Caco-2 (cell line): ENCODE data around the gene QSOX2. TPM values are rescaled to one million over a fixed set of nuclear protein-coding genes. Genes with fewer than 3 reads are reported as not detected.
A peak's percentile ranks its signal among the peaks of the same experiment; 100 is the strongest.

Source experiments
- BruUV-seq: library from RNA; stranded (reverse); fragments of 400-500 nt; replicated peaks from 2 replicates; lab custom pipeline; 2021; lab: Mats Ljungman, UMichigan
- CTCF ChIA-PET: fragments of 300-600 bp; sonication (Branson Sonifier 250); formaldehyde crosslinking; loops from one replicate; lab custom pipeline; 2022; ENCODE audit warnings: antibody characterized with exemption; lab: Charles Lee
- POLR2A ChIA-PET: fragments of 300-600 bp; sonication (Branson Sonifier 250); formaldehyde crosslinking; loops from one replicate; lab custom pipeline; 2022; ENCODE audit warnings: antibody characterized with exemption; lab: Charles Lee
- DNase-seq, 2 experiments: peaks; one replicate each; pipeline versions ENCODE4 v3.0.0 to v3.0.0-alpha.2; 2020 to 2022
- H3K27me3 ChIP-seq: replicated peaks from 2 replicates; pipeline ENCODE4 v1.6.0; 2011; ENCODE audit warnings: low read length; ENCODE audit not compliant: control insufficient read depth, insufficient read depth
- H3K36me3 ChIP-seq: 2 replicates; pipeline ENCODE4 v1.5.1; 2011; ENCODE audit warnings: low read length; ENCODE audit not compliant: control insufficient read depth, insufficient read depth
- H3K4me1 ChIP-seq: fragments of 250-450 bp; sonication (Bioruptor Pico); 2 replicates; pipeline ENCODE4 v1.5.1; 2020; ENCODE audit warnings: mild to moderate bottlenecking
- H3K4me3 ChIP-seq: 2 replicates; pipeline ENCODE4 v1.5.1; 2011; ENCODE audit warnings: low read depth, mild to moderate bottlenecking, control low read depth, low read length
- H3K9me3 ChIP-seq: fragments of 250-450 bp; sonication (Bioruptor Pico); 2 replicates; pipeline ENCODE4 v1.5.1; 2020; ENCODE audit warnings: mild to moderate bottlenecking, moderate library complexity
- H3K27ac Mint-ChIP-seq: one replicate; pipeline ENCODE4 v1.8.0; 2022; ENCODE audit warnings: mixed read lengths; ENCODE audit not compliant: unreplicated experiment
- H3K27me3 Mint-ChIP-seq: one replicate; pipeline ENCODE4 v1.8.0; 2022; ENCODE audit warnings: mixed read lengths; ENCODE audit not compliant: insufficient read depth, unreplicated experiment
- H3K36me3 Mint-ChIP-seq: one replicate; pipeline ENCODE4 v1.8.0; 2022; ENCODE audit warnings: mild to moderate bottlenecking, mixed read lengths; ENCODE audit not compliant: insufficient read depth, unreplicated experiment
- H3K4me1 Mint-ChIP-seq: one replicate; pipeline ENCODE4 v1.8.0; 2022; ENCODE audit warnings: low read depth, mixed read lengths; ENCODE audit not compliant: unreplicated experiment
- H3K4me3 Mint-ChIP-seq: one replicate; pipeline ENCODE4 v1.8.0; 2022; ENCODE audit warnings: mild to moderate bottlenecking, moderate library complexity, mixed read lengths; ENCODE audit not compliant: unreplicated experiment
- H3K9me3 Mint-ChIP-seq: one replicate; pipeline ENCODE4 v1.8.0; 2022; ENCODE audit warnings: mixed read lengths; ENCODE audit not compliant: unreplicated experiment
- CTCF ChIP-seq, 2 experiments: fragments of 200-600 bp in 1 of 2; IDR thresholded peaks; 1 replicate in 1 of 2; 2 replicates in 1 of 2; pipeline versions ENCODE4 v1.5.1 to v1.8.0; 2011 to 2022; ENCODE audit warnings: antibody characterized with exemption in 1 of 2, control low read depth in 1 of 2, inconsistent platforms in 1 of 2, low read depth in 1 of 2, low read length in 1 of 2, mild to moderate bottlenecking in 1 of 2, moderate library complexity in 1 of 2; ENCODE audit not compliant: insufficient read depth in 1 of 2, severe bottlenecking in 1 of 2, unreplicated experiment in 1 of 2
- intact Hi-C: fragments of 100-400 bp; cut with micrococcal nuclease; formaldehyde crosslinking; loops from one replicate; pipeline ENCODE4 v1.10.0; 2022; ENCODE audit not compliant: unreplicated experiment
- total RNA-seq: library from RNA; stranded (reverse); gene quantifications from 2 replicates; pipeline ENCODE4 v1.2.3, GENCODE V29; 2022

The QSOX2 gene
- total RNA-seq, 1 experiment from 2014 or later, result 29.6 TPM

DNA sequence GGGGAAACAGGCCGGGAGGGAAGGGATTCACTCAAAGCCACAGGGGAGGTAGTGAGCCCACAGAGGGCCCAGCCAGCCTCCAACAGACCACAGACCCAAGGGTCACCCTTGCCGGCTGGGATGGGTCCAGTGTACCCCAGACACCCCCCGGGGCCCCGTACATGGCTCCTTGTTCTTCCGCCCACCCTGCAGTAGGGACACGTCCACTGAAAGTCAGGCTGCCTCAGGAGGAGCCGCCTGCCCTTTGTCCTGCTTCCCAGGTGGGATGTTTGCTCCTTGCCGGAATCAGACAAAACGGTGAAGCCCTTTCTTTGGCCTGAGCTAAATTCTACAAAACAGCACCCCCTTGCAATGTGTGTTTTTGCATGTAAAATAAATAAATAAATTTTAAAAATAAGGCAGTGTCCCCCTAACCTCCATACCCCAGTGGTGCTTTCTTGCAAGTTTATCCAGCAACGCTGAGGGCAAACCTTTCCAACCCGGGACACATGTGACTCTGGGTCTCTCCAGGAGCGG, 66.5 kb downstream of the QSOX2 start:
- no TSS peak for BruUV-seq
- POLR2A ChIA-PET, result no interaction called here
- H3K9me3 ChIP-seq, result no peaks in the 10 kb centered on the region
- Mint-ChIP-seq H3K9me3 (no peaks in the 10 kb centered on the region), H3K4me3 (no peak overlapping the region), H3K27ac (peak overlapping the region; percentile 19), H3K36me3 (no peaks in the 10 kb centered on the region), H3K4me1 (peaks cover 7% of the 10 kb centered on the region), H3K27me3 (no peaks in the 10 kb centered on the region)
- no peak for TF ChIP-seq CTCF (IDR thresholded peaks at IDR 0.05; ENCODE audit: insufficient read depth in 1 of 2, low read depth in 1 of 2, low read length in 1 of 2, severe bottlenecking in 1 of 2, unreplicated experiment in 1 of 2)
- CTCF ChIA-PET, result interaction anchor here (1.0 kb wide), 1 partner anchor 621 kb away, joined by 6 read pairs; no protein-coding TSS in a partner anchor
- intact Hi-C loops, result loop anchor here (10.0 kb wide), 1 partner anchor 46 kb away; no protein-coding TSS in a partner anchor
- H3K27me3 ChIP-seq, result no peaks in the 10 kb centered on the region
- DNase-seq, result no peak
- no peaks in the 10 kb centered on the region for H3K36me3 ChIP-seq
- 0 out of 2 replicates have a peak, but pooled peaks cover 10% of the 10 kb centered on the region for H3K4me1 ChIP-seq
- no peak overlapping the region for H3K4me3 ChIP-seq

- H3K4me3 Mint-ChIP-seq, result no peak overlapping the region
- CTCF ChIA-PET, result interaction anchor here (1.0 kb wide), 1 partner anchor 622 kb away, joined by 6 read pairs; no protein-coding TSS in a partner anchor
- BruUV-seq, result no TSS peak
- no peak for TF ChIP-seq CTCF (IDR thresholded peaks at IDR 0.05; ENCODE audit: insufficient read depth in 1 of 2, low read depth in 1 of 2, low read length in 1 of 2, severe bottlenecking in 1 of 2, unreplicated experiment in 1 of 2)
- H3K9me3 Mint-ChIP-seq, result no peaks in the 10 kb centered on the region
- POLR2A ChIA-PET, result no interaction called here
- Histone ChIP-seq H3K36me3 (no peaks in the 10 kb centered on the region), H3K4me1 (0 out of 2 replicates have a peak, but pooled peaks cover 10% of the 10 kb centered on the region), H3K9me3 (no peaks in the 10 kb centered on the region), H3K4me3 (no peak overlapping the region), H3K27me3 (no peaks in the 10 kb centered on the region)
- no peak for DNase-seq
- peaks cover 7% of the 10 kb centered on the region for H3K4me1 Mint-ChIP-seq
- H3K27me3 Mint-ChIP-seq, result no peaks in the 10 kb centered on the region
- peak overlapping the region; percentile 19 for H3K27ac Mint-ChIP-seq
- H3K36me3 Mint-ChIP-seq, result no peaks in the 10 kb centered on the region
- intact Hi-C loops, result loop anchor here (10.0 kb wide), 1 partner anchor 46 kb away; no protein-coding TSS in a partner anchor
These were observed 66.9 kb downstream of the QSOX2 start for GRCh38 chr9:136178773-136179075.

- peaks cover 10% of the 10 kb centered on the region; the same call in 1 of the 2 replicates for H3K4me1 ChIP-seq
- Mint-ChIP-seq H3K4me1 (peaks cover 7% of the 10 kb centered on the region), H3K27me3 (no peaks in the 10 kb centered on the region), H3K36me3 (no peaks in the 10 kb centered on the region), H3K4me3 (no peak overlapping the region), H3K27ac (peak overlapping the region; percentile 19), H3K9me3 (no peaks in the 10 kb centered on the region)
- ChIA-PET CTCF (interaction anchor here (1.0 kb wide), 1 partner anchor 622 kb away, joined by 6 read pairs; no protein-coding TSS in a partner anchor), POLR2A (no interaction called here)
- no peak for TF ChIP-seq CTCF (IDR thresholded peaks at IDR 0.05; ENCODE audit: insufficient read depth in 1 of 2, low read depth in 1 of 2, low read length in 1 of 2, severe bottlenecking in 1 of 2, unreplicated experiment in 1 of 2)
- no peaks in the 10 kb centered on the region for H3K9me3 ChIP-seq
- no peaks in the 10 kb centered on the region for H3K27me3 ChIP-seq
- DNase-seq, result no peak
- no peaks in the 10 kb centered on the region for H3K36me3 ChIP-seq
- no peak overlapping the region for H3K4me3 ChIP-seq
- BruUV-seq, result no TSS peak
- intact Hi-C loops, result loop anchor here (10.0 kb wide), 1 partner anchor 47 kb away; no protein-coding TSS in a partner anchor
These were observed 67.4 kb downstream of the QSOX2 start for GRCh38 chr9:136178061-136178772.
